Kidney (tissue), 14 donors: ENCODE measurements around the gene CHD6. TPM values are rescaled to one million over a fixed set of nuclear protein-coding genes. Genes with fewer than 3 reads are reported as not detected.

Source experiments
- DNase-seq, 5 donors: peaks; one replicate each; pipeline ENCODE4 v3.0.0-alpha.2; 2013 to 2020
- FAIRE-seq: peaks from 2 replicates; lab custom pipeline; 2012; peaks lifted over from hg19 to GRCh38; lab: Jason Lieb, UNC
- H3K27ac ChIP-seq, 2 donors: one replicate each; pipeline ENCODE4 v1.7.0; 2013; ENCODE audit warnings: low read depth in 2 of 2, low read length in 2 of 2, inconsistent platforms in 1 of 2
- H3K27me3 ChIP-seq: one replicate; pipeline ENCODE4 v1.7.1; 2013; ENCODE audit warnings: low read length, inconsistent platforms; ENCODE audit not compliant: control insufficient read depth, insufficient read depth
- H3K36me3 ChIP-seq, 3 donors: one replicate each; pipeline versions ENCODE4 v1.7.0 to v1.7.1; 2013; ENCODE audit warnings: low read length in 3 of 3, control low read depth in 1 of 3, inconsistent platforms in 1 of 3; ENCODE audit not compliant: insufficient read depth in 3 of 3, control insufficient read depth in 2 of 3
- H3K4me1 ChIP-seq, 3 donors: one replicate each; pipeline versions ENCODE4 v1.7.0 to v1.7.1; 2013; ENCODE audit warnings: low read length in 3 of 3, inconsistent platforms in 1 of 3, low read depth in 1 of 3; ENCODE audit not compliant: control insufficient read depth in 2 of 3, insufficient read depth in 2 of 3
- H3K4me3 ChIP-seq, 3 donors: one replicate each; pipeline versions ENCODE4 v1.7.0 to v1.8.1; 2013; ENCODE audit warnings: low read length in 3 of 3, control low read depth in 1 of 3, inconsistent platforms in 1 of 3
- H3K9ac ChIP-seq, 3 donors: one replicate each; pipeline versions ENCODE4 v1.7.0 to v1.7.1; 2013; ENCODE audit warnings: low read length in 3 of 3, control low read depth in 1 of 3, inconsistent platforms in 1 of 3
- H3K9me3 ChIP-seq, 3 donors: one replicate each; pipeline versions ENCODE4 v1.7.0 to v1.7.1; 2013; ENCODE audit warnings: low read length in 3 of 3, control low read depth in 1 of 3, inconsistent platforms in 1 of 3; ENCODE audit not compliant: control insufficient read depth in 2 of 3, insufficient read depth in 1 of 3
- intact Hi-C: fragments of 100-400 bp; cut with DNase I; formaldehyde crosslinking; loops from one replicate; pipeline ENCODE4 v1.11.1; 2022
- polyA plus RNA-seq: library from polyadenylated mRNA; stranded (reverse); fragments of 350-450 nt; fragmentation: Illumina TruSeq; extraction: RNeasy Lipid Tissue Mini Kit (QIAGEN cat#74804); gene quantifications from one replicate; pipeline ENCODE4 v1.2.3, GENCODE V29; 2014; ENCODE audit warnings: low read depth, low replicate concordance; ENCODE audit not compliant: insufficient read depth
- total RNA-seq: library from RNA; stranded (reverse); fragmentation: NEBNext Ultra II Directional; extraction: Animal tissue kit (Norgen Biotek cat#: 25700); gene quantifications from one replicate; pipeline ENCODE4 v1.2.1, GENCODE V29; 2021
- TF ChIP-seq, protein P1 (sequence below): IDR thresholded peaks from 3 replicates; pipeline ENCODE4 v1.5.1; 2012; ENCODE audit warnings: mild to moderate bottlenecking, moderate library complexity, borderline replicate concordance; ENCODE audit not compliant: insufficient read depth; ENCODE audit errors: extremely low read depth
- donor health status: control.
- donor health status: control.
- donor health status: control.
- donor health status: control.
- donor health status: control.
- donor health status: DM: yes; HTN: yes; CAD: no.
- donor health status: Normal renal cell carcinoma (clear cell type).

Gene CHD6
- total and polyA plus RNA-seq, 2 donors from 2014 or later = 4.5 to 53.5 TPM

DNA sequence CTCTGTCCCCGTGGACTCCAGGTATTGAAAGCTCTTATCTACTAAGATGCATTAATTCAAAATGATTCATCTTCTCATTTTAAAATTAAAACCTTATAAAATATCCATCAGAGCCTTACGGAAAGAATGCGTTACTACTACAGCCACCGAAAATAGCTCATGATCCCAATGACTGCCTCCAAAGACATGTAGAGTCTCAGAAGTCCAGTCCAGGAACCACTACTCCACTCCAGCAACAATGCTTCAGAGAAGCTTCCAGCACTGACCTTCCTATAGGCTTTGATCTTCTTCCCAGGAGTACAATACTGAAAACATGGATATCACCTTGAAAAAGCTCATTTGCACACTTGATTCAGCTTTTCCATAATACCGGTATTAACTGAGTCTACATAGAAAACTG, 94.3 kb downstream of the CHD6 start:
- no peak overlapping the region for H3K9ac ChIP-seq
- no peak for FAIRE-seq
- intact Hi-C loops = no loop called here
- TF ChIP-seq, protein P1, sequence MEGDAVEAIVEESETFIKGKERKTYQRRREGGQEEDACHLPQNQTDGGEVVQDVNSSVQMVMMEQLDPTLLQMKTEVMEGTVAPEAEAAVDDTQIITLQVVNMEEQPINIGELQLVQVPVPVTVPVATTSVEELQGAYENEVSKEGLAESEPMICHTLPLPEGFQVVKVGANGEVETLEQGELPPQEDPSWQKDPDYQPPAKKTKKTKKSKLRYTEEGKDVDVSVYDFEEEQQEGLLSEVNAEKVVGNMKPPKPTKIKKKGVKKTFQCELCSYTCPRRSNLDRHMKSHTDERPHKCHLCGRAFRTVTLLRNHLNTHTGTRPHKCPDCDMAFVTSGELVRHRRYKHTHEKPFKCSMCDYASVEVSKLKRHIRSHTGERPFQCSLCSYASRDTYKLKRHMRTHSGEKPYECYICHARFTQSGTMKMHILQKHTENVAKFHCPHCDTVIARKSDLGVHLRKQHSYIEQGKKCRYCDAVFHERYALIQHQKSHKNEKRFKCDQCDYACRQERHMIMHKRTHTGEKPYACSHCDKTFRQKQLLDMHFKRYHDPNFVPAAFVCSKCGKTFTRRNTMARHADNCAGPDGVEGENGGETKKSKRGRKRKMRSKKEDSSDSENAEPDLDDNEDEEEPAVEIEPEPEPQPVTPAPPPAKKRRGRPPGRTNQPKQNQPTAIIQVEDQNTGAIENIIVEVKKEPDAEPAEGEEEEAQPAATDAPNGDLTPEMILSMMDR = no peak
- H3K9me3 ChIP-seq = no peaks in the 10 kb centered on the region
- DNase-seq = no peak
- H3K27me3 ChIP-seq = no peaks in the 10 kb centered on the region
- H3K27ac ChIP-seq = no peak overlapping the region
- no peaks in the 10 kb centered on the region for H3K36me3 ChIP-seq
- H3K4me3 ChIP-seq = no peak overlapping the region
- peaks cover 0 to 4% (median 0%) of the 10 kb centered on the region in 3 donors for H3K4me1 ChIP-seq

DNA sequence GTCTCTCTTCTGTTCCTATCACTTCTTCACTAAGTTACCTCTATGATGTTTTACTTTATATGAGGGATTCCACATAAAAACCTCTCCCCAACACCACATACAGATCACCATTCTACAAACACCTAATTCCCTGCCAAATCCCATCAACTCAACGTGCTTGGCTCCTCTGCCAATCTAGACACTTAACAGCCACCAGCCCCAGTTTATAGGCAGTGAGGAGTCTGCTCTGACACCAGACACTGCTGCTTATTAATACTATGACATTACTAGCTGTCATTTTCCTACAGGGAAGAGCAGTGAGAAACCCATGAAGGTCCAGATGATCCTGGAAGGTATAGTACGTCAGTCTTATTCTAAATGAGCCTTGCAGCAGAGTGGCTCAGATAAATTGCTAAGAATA, 104.3 kb downstream of the CHD6 start:
- Histone ChIP-seq H3K27ac (no peak overlapping the region), H3K4me3 (no peak overlapping the region), H3K9me3 (no peaks in the 10 kb centered on the region), H3K9ac (no peak overlapping the region), H3K27me3 (no peaks in the 10 kb centered on the region), H3K36me3 (peaks cover 4 to 16% (median 4%) of the 10 kb centered on the region in 3 donors), H3K4me1 (peaks cover 5 to 11% (median 8%) of the 10 kb centered on the region in 3 donors)
- intact Hi-C loops = no loop called here
- DNase-seq (no peak), FAIRE-seq (no peak)
- TF ChIP-seq, protein P1 = no peak

DNA sequence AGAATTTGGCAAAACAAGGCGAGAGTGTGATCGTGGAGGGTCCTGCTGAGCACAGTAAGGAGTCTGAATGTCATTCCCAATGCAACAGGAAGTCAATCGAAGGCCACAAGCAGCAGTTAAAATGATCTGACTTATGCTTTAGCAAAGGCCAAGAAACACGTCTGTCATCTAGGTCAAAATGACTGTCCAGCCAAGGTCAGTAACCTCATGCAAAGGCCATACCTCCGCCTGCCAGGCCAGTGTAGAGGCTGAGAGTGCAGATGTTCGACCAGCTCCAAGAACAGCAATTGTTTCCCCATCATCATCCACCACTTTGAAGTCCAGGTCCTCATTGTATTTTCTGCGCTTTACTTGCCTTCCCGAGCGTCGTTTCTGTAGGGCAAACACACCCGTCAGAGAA, 105.6 kb downstream of the CHD6 start:
- Histone ChIP-seq H3K4me1 (peaks cover 8 to 18% (median 13%) of the 10 kb centered on the region in 3 donors), H3K36me3 (peaks cover 4 to 16% (median 4%) of the 10 kb centered on the region in 3 donors), H3K27ac (no peak overlapping the region), H3K4me3 (no peak overlapping the region), H3K27me3 (no peaks in the 10 kb centered on the region), H3K9ac (no peak overlapping the region), H3K9me3 (no peaks in the 10 kb centered on the region)
- TF ChIP-seq, protein P1 = no peak
- DNase-seq (no peak), FAIRE-seq (no peak)
- intact Hi-C loops = no loop called here
